D721Med (cell line): ENCODE results near the gene CHKA.

Source experiments
- DNase-seq: peaks from one replicate; pipeline ENCODE4 v3.0.0; 2011; ENCODE audit warnings: low spot score; ENCODE audit not compliant: insufficient read length
- FAIRE-seq: peaks from 2 replicates; lab custom pipeline; 2011; peaks lifted over from hg19 to GRCh38; lab: Jason Lieb, UNC
- TF ChIP-seq, protein P1 (sequence below): IDR thresholded peaks from 2 replicates; pipeline ENCODE4 v1.5.1; 2012; ENCODE audit warnings: mild to moderate bottlenecking, control low read depth; ENCODE audit not compliant: insufficient read depth; ENCODE audit errors: missing control alignments

CHKA gene

DNA sequence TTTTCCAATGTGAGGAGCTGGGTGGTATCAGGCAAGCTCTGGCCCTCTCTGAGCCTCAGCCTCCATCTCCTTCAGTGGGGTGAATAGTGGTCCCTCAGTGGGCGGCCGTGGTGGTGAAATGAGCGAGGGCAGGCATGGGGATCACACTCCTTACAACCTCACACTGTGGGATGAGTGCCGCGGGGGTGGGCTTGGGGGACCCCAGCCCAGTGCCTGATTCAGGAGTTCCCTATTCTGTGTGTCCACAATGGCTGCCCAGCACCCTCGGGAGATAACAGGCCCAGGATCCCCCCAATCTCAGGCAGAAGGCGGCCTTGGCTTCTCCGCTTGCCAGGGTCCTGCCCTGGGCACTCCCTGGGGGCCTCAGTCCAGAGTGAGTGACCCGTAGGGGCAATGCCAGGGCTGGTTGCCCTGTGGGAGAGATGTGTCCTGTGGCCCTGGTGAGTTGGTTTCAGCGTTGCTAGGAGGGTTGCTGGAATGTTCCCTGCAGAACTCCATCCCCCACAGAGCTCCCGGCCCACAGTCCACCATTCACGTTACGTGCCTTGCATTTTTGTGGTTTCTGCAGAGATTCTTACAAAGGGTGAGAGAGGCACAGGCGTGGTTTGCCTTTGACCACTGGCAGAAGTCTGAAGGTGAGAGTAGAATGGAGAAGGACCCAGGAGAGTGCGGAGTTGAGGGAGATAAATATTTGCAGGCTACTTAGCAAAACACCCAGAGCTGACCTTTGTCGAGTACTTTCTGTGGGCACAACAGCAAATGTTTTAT is 108.2 kb downstream of the CHKA start:
- DNase-seq (no peak), FAIRE-seq (no peak)
- TF ChIP-seq, protein P1, sequence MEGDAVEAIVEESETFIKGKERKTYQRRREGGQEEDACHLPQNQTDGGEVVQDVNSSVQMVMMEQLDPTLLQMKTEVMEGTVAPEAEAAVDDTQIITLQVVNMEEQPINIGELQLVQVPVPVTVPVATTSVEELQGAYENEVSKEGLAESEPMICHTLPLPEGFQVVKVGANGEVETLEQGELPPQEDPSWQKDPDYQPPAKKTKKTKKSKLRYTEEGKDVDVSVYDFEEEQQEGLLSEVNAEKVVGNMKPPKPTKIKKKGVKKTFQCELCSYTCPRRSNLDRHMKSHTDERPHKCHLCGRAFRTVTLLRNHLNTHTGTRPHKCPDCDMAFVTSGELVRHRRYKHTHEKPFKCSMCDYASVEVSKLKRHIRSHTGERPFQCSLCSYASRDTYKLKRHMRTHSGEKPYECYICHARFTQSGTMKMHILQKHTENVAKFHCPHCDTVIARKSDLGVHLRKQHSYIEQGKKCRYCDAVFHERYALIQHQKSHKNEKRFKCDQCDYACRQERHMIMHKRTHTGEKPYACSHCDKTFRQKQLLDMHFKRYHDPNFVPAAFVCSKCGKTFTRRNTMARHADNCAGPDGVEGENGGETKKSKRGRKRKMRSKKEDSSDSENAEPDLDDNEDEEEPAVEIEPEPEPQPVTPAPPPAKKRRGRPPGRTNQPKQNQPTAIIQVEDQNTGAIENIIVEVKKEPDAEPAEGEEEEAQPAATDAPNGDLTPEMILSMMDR = no peak

DNA sequence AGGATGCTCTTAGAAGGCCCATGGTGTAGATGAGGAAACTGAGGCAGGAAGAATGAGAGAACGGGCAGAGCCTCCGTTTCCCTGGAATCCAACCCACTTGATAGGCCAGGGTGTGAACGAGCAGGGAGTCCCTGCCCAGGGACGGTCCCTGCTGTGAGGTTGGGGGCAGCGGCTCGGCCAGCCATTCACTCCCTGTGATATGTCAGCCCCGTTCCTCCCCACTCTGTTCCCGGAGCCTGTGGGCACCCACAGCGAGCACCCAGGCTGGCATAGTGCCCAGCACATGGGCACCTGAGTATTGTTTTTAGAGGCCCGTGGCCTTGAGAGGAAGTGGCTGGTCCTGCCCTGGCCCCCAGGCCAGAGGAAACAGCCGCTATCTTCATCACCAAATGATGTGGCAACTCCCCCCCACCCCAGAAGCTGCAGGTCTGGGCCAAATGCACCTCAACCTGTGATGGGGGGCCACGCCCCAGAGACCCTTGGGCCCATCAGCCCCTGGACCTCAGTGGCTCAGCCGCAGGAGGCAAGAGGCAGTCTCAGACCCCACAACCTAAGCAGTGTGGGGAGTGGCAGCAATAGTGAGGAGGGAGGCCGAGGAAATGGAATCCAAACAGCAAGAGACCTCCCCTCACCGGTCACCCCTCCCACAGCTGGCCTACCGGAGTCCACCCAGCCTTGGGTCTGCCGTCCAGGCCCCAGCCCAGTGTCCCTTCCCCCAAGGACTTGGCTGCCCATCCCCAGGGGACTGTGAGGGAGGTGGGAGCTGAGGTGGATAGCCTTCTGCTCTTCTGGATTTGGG is 108.9 kb downstream of the CHKA start:
- TF ChIP-seq, protein P1 = no peak
- DNase-seq (no peak), FAIRE-seq (no peak)

DNA sequence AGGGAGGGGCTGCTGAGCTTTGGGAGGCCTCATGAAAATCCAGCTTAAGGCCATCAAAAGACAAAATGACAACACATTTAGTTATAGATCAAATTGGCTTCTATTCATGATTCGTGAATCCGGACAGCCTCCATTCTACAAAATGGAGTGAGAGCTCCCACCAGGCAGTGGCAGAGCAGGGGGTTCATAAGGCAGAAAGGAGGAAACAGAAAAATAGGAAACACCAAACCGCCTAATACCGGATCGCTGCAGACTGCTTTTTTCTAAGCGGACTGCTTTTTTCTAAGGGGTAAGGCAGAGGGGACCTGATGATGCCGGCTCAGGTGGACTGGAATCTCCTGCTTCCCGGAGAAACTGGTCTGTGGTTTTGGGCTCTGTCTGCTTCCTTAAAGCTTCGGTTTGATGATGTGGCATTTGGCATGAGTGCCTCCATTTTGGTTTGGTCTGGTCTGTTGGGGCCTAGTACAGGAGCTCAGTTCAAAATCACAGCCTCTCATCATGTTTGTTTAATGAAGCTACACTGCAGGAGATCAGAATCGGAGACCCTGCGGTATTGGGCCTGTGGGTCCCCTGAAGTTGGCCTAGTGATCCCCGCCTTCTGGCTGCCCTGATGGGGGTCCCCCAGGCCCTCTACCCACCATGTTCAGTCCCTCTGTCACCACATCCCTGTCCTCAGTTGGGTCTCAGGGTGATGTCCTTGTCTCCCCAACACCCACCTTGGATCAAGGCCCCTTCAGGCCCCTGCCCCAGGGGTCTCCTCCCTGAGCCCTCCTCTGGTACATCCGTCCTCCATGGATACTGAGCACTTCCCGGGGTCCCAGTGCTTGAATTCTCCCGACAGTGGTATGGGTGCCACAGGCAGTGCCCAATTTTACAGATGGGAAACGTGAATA is 109.9 kb downstream of the CHKA start:
- FAIRE-seq (no peak), DNase-seq (no peak)
- TF ChIP-seq, protein P1 = no peak

DNA sequence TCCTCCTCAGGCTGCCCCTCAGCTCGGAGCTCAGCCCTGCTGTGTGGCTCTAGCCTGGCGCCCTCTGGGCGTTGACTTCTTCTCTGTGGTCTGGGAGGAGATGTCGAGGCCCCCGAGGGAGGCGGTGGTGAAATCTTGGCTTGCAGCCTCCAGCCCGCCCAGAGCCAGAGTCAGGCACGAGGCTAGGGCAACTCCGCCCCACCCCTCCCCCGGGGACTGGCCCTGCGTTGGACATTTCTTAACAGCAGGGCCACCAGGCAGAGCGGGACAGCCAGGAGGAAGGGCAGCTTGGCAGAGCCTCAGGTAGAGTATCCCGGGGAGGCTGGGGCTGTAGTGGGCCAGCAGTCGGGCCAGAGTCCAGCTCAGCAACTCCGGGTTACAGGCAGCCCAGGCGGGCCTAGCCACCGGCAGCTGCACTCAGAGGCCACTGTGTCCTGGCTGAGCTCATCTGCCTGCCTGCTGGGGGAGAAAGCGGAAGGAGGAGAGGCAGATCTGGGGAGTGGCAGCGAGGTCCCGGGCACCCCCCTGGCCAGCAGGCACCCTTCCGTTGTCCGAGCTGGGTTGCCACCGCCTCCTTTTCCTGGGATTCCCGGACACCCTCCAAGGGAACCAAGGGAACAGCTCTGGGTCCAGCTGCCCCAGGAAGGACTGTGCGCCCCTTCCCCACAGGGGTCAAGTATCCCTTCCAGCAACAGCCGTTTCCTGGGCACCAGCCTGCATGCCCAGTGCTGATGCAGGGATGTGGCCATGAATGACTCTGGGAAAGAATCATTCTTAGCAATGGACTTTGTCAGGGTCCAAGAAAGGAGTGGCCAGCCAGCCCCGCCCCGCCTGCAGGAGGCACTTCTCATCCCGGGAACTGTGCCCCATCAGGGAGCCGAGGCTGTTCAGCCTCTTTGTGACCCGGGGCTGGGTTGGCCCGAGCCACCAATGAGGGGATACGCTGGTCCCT is 110.8 kb downstream of the CHKA start, which contains the start of gene ALDH3B1:
Gene ALDH3B1 (plus strand): TSS at position 238 of the 952 bp plus-strand sequence. CDS start 4,971 bp downstream, outside the sequence.
- DNase-seq (no peak), FAIRE-seq (no peak)
- TF ChIP-seq, protein P1 = no peak

DNA sequence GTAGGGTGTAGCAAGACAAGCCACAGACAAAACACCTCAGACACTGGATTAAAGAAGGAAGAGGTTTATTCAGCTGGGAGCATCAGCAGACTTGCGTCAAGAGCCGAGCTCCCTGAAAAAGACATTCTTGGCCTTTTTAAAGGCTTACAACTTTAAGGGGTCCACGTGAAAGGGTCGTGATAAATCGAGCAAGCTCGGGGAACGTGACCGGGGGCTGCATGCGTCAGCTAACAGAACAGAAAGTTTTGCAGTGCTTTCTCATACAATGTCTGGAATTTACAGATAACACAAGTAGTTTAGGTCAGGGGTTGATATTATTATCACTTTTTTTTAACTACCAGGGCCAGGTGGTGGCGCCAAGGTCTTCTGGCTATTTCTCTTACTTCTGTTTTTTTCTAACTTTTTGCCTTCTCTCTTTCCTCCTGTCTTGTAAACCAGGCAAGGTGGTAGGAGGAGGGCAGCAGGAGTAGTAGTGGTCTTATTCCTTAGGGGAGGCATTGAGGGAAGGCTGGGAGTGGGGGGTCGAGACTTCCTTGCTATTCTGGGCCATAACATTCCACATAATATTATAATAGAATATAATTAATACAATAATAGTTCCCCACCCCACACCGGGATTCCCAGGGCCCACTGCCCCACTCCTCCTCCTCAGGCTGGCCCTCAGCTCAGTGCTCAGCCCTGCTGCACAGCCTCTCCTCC is 111.6 kb downstream of the CHKA start:
- FAIRE-seq (no peak), DNase-seq (no peak)
- TF ChIP-seq, protein P1 = peak; percentile 21
